IPS DF 6.9 (cell line): ENCODE data around the gene VAV2.

ENCODE experiments used
- DNase-seq: peaks from one replicate; pipeline ENCODE4 v3.0.0-alpha.2; 2013; ENCODE audit warnings: low read depth, low spot score
- H3K27ac ChIP-seq: one replicate; pipeline ENCODE4 v1.5.1; 2013; ENCODE audit warnings: low read length, control low read depth
- H3K27me3 ChIP-seq: 2 replicates; pipeline ENCODE4 v1.6.1; 2013; ENCODE audit warnings: mild to moderate bottlenecking, low read length; ENCODE audit not compliant: control insufficient read depth, insufficient read depth
- H3K36me3 ChIP-seq: 2 replicates; pipeline ENCODE4 v1.6.1; 2013; ENCODE audit warnings: low read length; ENCODE audit not compliant: control insufficient read depth, insufficient read depth
- H3K4me1 ChIP-seq: 2 replicates; pipeline ENCODE4 v1.6.1; 2013; ENCODE audit warnings: low read length; ENCODE audit not compliant: control insufficient read depth, insufficient read depth
- H3K4me3 ChIP-seq: 2 replicates; pipeline ENCODE4 v1.5.1; 2013; ENCODE audit warnings: mild to moderate bottlenecking, low read length
- H3K9me3 ChIP-seq: 2 replicates; pipeline ENCODE4 v1.6.1; 2013; ENCODE audit warnings: low read length, inconsistent platforms; ENCODE audit not compliant: control insufficient read depth, insufficient read depth
- WGBS: extraction: QIAGEN DNeasy Blood & Tissue Kit; methylation state at CpG from one replicate; pipeline ENCODE4 v1.1.7; 2013; ENCODE audit warnings: mixed read lengths, missing lambda C conversion rate; ENCODE audit not compliant: insufficient read length, insufficient coverage; 5-methylcytosine and 5-hydroxymethylcytosine counted together

The VAV2 gene

GRCh38 chr9:133821601-133822429, 170.3 kb downstream of the VAV2 start:
- Histone ChIP-seq H3K4me3 (no peak overlapping the region), H3K9me3 (no peaks in the 10 kb centered on the region), H3K27ac (no peak overlapping the region), H3K27me3 (no peaks in the 10 kb centered on the region), H3K36me3 (no peaks in the 10 kb centered on the region), H3K4me1 (peaks cover 15% of the 10 kb centered on the region)
- no CpG with 5 or more reads among the region's 26 CpGs for WGBS
- no peak for DNase-seq

- Histone ChIP-seq H3K27me3 (no peaks in the 10 kb centered on the region), H3K9me3 (no peaks in the 10 kb centered on the region), H3K4me1 (peaks cover 7% of the 10 kb centered on the region), H3K27ac (no peak overlapping the region), H3K36me3 (no peaks in the 10 kb centered on the region), H3K4me3 (no peak overlapping the region)
- WGBS = no CpG with 5 or more reads among the region's 5 CpGs
- no peak for DNase-seq
These were observed 172.2 kb downstream of the VAV2 start for GRCh38 chr9:133819923-133820322.

- no peak for DNase-seq
- WGBS = no CpG with 5 or more reads among the region's 3 CpGs
These were observed 173.7 kb downstream of the VAV2 start for GRCh38 chr9:133818444-133818843.

GRCh38 chr9:133815781-133816180, 176.3 kb downstream of the VAV2 start:
- WGBS = no CpG with 5 or more reads among the region's 9 CpGs
- H3K9me3 ChIP-seq = no peaks in the 10 kb centered on the region
- DNase-seq = no peak
- no peaks in the 10 kb centered on the region for H3K27me3 ChIP-seq
- no peaks in the 10 kb centered on the region for H3K4me1 ChIP-seq
- no peak overlapping the region for H3K27ac ChIP-seq
- no peak overlapping the region for H3K4me3 ChIP-seq
- no peaks in the 10 kb centered on the region for H3K36me3 ChIP-seq

More at GRCh38 chr9:133818444-133818843, 173.7 kb downstream of the VAV2 start:
- Histone ChIP-seq H3K4me3 (no peak overlapping the region), H3K27ac (no peak overlapping the region), H3K4me1 (no peaks in the 10 kb centered on the region), H3K27me3 (no peaks in the 10 kb centered on the region), H3K36me3 (no peaks in the 10 kb centered on the region), H3K9me3 (no peaks in the 10 kb centered on the region)

- no peak overlapping the region for H3K27ac ChIP-seq
- no peaks in the 10 kb centered on the region for H3K9me3 ChIP-seq
- DNase-seq = no peak
- H3K36me3 ChIP-seq = no peaks in the 10 kb centered on the region
- no CpG with 5 or more reads among the region's 25 CpGs for WGBS
- H3K4me3 ChIP-seq = no peak overlapping the region
- H3K4me1 ChIP-seq = no peaks in the 10 kb centered on the region
- no peaks in the 10 kb centered on the region for H3K27me3 ChIP-seq
These were observed 177.4 kb downstream of the VAV2 start for GRCh38 chr9:133814586-133815208.

GRCh38 chr9:133813749-133814585, 178.2 kb downstream of the VAV2 start:
- no CpG with 5 or more reads among the region's 29 CpGs for WGBS
- H3K27me3 ChIP-seq = no peaks in the 10 kb centered on the region
- no peak for DNase-seq

GRCh38 chr9:133812941-133813748, 179.0 kb downstream of the VAV2 start:
- no peaks in the 10 kb centered on the region for H3K4me1 ChIP-seq
- WGBS = no CpG with 5 or more reads among the region's 26 CpGs
- no peaks in the 10 kb centered on the region for H3K27me3 ChIP-seq
- no peak for DNase-seq
- H3K36me3 ChIP-seq = no peaks in the 10 kb centered on the region
- H3K4me3 ChIP-seq = no peak overlapping the region
- no peak overlapping the region for H3K27ac ChIP-seq
- H3K9me3 ChIP-seq = no peaks in the 10 kb centered on the region

More at GRCh38 chr9:133813749-133814585, 178.2 kb downstream of the VAV2 start:
- no peaks in the 10 kb centered on the region for H3K9me3 ChIP-seq
- H3K4me1 ChIP-seq = no peaks in the 10 kb centered on the region
- H3K4me3 ChIP-seq = no peak overlapping the region
- H3K36me3 ChIP-seq = no peaks in the 10 kb centered on the region
- no peak overlapping the region for H3K27ac ChIP-seq

- no CpG with 5 or more reads among the region's 28 CpGs for WGBS
- DNase-seq = no peak
- H3K36me3 ChIP-seq = peaks cover 3% of the 10 kb centered on the region; the same call in 1 of the 2 replicates
These were observed 179.9 kb downstream of the VAV2 start for GRCh38 chr9:133812077-133812868.

GRCh38 chr9:133811471-133811870, 180.7 kb downstream of the VAV2 start:
- Histone ChIP-seq H3K4me3 (no peak overlapping the region), H3K4me1 (no peaks in the 10 kb centered on the region), H3K27ac (no peak overlapping the region), H3K36me3 (peaks cover 6% of the 10 kb centered on the region; the same call in 1 of the 2 replicates), H3K9me3 (no peaks in the 10 kb centered on the region), H3K27me3 (no peaks in the 10 kb centered on the region)
- WGBS = no CpG with 5 or more reads among the region's 13 CpGs
- no peak for DNase-seq

More at GRCh38 chr9:133812077-133812868, 179.9 kb downstream of the VAV2 start:
- H3K27me3 ChIP-seq = no peaks in the 10 kb centered on the region
- no peaks in the 10 kb centered on the region for H3K4me1 ChIP-seq
- H3K9me3 ChIP-seq = no peaks in the 10 kb centered on the region
- no peak overlapping the region for H3K4me3 ChIP-seq
- no peak overlapping the region for H3K27ac ChIP-seq
